ACHN (cell line): Measurements from ENCODE around the gene PPP1R1A.

Experiments used
- DNase-seq: peaks from one replicate; pipeline ENCODE4 v3.0.0-alpha.2; 2015
- in situ Hi-C: cut with HindIII; loops from 2 replicates; pipeline ENCODE4 v1.10.0; 2017; ENCODE audit warnings: low sequenced_read_pairs, low pct_ligation_motif_present, low pct_unique_long_range_greater_than_20kb

Gene PPP1R1A, protein sequence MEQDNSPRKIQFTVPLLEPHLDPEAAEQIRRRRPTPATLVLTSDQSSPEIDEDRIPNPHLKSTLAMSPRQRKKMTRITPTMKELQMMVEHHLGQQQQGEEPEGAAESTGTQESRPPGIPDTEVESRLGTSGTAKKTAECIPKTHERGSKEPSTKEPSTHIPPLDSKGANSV

DNA sequence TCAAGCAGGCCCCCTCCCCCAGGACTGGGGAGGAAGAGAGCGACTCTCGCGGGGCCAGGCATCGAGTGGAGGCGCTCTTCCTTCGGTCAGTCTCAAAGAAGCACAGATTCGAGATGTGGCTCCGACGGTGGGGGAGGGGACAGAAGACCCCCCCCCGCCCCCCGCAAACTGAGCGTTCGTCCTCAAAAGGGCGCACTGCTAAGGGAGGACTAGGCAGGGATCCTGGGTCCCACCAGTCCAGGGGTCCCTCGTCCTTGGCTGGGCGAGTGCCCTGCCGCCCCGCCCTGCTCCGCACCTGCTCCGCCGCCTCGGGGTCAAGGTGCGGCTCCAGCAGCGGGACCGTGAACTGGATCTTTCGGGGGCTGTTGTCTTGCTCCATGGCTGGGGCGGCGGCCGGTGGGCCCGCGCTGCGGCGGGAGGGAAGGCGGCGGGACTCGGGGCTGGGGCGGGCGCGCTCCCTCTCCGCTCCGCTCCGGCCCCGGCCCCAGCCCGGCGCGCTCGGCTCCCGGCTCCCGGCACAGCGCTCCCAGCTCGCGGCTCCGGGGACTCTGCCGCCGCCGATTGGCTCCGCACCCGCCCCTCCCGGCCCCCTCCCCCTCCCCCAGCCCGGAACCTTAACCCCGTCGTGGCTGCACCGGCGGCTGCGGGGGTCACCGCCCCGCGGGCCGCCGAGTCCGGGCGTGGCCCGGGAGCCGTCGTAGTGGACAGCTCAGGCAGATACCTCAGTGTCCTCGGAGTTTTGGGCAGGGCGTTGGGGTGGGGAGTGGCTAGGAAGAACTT is at the start of gene PPP1R1A:
TSS of gene PPP1R1A (minus strand) at position 550 of the 780 bp plus-strand sequence. CDS start at position 379, 171 bp downstream.
- peak; percentile 33 for DNase-seq

DNA sequence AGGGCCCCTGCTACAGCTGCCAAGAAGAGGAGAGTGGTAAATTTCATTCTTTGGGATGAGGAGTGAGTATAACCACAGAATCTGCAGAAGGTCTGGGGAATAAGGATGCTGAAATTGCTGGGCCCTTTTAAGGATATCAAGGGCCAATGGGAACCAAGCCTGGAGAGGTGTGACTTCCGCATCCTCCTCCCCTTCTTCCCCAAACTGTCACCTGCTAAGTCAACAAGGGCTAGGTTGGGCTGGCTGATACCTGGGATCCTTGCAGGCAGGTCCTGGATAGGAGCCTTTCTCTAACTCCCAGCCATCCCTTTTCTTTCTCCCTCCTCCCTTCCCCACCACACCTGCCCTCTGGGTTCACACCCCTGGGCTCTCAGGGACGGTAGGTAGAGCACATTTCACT is 46.3 kb upstream of the PPP1R1A start, which contains the start of gene LACRT:
TSS of gene LACRT (minus strand) at position 101 of the 400 bp plus-strand sequence. CDS start at position 47, 54 bp downstream.
- DNase-seq = no peak
- in situ Hi-C loops = no loop called here

More for the DNA sequence above, at the start of gene PPP1R1A:
- in situ Hi-C loops = no loop called here

DNA sequence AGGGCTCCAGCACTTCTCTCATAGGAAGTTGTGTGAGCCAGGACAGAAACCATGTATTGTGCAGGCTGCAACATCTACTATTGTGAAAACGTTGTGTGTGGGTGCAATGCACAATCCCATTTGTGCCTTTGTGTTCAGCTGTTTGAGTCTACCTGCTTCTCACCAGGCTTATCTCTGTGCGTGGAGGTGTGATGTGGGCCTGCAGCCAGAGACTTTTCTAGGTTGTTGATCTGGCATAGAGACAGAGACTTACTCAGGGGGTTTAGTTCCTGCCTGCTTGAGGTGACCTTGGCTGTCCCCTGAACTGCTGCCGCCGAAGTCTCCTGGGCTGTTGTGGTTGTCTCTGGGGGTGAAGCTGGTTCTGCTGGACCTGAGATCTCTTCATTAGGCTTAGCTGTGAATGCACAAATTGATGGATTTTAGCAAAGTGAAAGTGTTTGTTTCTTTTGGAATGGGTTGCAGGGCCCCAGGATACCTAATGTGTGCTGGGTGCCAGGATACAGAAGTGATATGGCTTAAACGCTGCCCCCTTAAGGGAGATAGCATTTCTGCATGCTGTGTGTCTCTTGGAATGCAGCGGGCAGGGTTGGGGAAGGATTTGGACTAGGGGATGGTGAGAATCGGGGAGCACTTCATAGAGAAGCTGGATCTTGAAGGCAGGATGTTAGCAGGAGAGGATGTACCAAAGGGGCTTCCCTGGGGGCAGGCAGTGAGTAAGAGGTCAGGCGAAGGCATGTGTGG is 43.7 kb upstream of the PPP1R1A start:
- in situ Hi-C loops = no loop called here
- peak; percentile 12 for DNase-seq

DNA sequence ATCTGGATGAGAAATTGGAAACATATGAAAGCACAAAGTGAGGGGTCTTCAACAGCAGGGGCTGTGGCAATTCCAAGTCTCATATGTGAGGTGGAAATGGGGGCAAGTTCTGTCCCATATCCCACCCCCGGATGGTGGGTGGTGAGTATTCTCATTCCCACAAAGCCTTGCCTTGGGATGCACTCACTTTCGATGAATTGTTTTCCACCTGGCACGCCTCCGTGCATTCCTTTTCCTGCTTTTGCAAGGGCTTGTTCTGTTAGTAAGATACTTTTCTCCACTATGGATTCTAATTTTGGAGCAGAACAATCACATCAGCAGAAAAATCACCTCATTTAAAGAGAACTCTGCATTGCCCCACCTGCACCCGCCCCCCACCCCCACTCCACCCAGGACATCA is 43.1 kb upstream of the PPP1R1A start:
- in situ Hi-C loops = no loop called here
- DNase-seq = no peak

DNA sequence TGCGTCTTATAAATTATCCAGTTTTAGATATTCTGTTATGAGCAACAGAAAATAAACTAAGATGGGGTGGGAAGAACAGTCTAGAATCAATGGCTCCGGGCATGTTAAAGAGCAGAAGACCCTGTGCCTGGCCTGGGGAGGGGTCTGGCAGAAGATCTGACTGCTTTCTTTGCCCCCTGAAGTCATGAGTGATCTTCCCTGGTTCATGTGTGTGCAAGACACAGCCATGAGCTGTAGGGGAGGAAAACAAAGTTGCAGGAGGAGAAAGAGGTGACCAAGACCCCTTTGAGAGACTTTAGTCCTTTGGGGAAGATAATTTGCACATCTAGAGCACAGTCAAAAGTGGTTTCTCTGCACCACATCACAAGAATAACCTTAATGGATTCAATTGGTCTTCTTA is 41.5 kb upstream of the PPP1R1A start:
- in situ Hi-C loops = no loop called here
- no peak for DNase-seq

DNA sequence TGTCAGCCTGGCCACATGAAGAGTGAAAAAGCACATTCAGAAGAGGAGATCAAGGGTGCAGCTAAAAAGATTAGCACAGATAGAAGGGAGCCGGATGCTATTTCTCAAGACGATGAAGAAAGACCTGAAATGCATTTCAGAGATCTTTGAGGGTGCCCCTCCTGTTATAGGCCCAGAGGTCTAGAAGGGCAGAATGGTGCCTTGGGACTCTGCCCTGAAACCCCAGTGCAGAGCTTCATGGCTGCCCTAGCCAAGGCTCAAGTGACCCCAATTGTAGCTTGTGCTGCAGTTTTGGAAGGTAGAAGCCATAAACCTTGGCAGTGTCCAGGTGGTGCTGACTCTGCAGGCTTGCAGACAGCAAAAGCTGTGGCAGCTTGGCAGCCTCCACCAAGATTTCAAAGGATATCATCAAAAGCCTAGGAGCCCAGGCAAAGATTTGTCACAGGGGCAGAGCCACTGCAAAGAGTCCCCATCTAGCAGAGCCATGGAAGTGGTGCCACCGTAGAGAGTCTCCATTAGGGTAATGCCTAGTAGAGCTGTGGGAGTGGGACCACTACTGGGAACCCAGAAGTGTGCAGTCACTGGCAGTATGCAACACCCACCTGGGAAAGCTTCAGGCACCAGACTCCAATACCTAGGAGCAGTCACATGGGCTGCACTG is 39.9 kb upstream of the PPP1R1A start:
- in situ Hi-C loops = no loop called here

DNA sequence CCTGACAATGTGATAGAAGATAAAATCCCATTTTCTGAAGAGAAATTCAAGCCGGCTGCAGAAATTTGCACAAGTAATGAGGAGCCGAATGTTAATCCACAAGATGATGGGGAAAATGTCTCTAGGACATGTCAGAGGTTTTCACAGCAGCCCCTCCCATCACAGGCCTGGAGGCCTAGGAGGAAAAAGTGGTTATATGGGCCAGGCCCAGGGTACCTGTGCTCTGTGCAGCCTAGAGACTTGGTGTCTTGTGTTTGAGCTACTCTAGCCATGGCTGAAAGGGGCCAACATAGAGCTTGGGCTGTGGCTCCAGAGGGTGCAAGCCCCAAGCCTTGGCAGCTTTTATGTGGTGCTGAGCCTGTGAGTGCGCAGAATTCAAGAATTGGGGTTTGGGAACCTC is 38.8 kb upstream of the PPP1R1A start:
- in situ Hi-C loops = no loop called here
- DNase-seq = no peak

More for the DNA sequence above, 39.9 kb upstream of the PPP1R1A start:
- DNase-seq = no peak

DNA sequence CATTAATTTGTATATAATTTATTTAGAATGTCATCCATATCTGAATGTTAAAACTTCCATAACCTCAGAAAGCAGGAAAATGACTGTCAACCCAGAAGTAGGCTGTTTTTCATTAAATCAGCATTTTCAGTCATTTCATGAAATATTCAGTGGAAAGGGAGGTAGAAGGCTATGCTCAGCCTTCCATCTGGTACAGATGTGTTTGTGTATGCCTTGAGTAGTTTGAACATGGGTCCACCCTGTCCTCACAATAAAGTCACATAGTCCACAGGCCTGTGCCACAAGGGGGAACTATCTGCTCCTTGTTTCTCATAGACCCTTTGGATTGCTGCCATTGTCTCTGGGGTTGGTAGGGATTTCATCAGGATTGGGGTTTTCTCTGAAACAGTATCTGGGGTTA is 37.1 kb upstream of the PPP1R1A start:
- no peak for DNase-seq
- in situ Hi-C loops = no loop called here

DNA sequence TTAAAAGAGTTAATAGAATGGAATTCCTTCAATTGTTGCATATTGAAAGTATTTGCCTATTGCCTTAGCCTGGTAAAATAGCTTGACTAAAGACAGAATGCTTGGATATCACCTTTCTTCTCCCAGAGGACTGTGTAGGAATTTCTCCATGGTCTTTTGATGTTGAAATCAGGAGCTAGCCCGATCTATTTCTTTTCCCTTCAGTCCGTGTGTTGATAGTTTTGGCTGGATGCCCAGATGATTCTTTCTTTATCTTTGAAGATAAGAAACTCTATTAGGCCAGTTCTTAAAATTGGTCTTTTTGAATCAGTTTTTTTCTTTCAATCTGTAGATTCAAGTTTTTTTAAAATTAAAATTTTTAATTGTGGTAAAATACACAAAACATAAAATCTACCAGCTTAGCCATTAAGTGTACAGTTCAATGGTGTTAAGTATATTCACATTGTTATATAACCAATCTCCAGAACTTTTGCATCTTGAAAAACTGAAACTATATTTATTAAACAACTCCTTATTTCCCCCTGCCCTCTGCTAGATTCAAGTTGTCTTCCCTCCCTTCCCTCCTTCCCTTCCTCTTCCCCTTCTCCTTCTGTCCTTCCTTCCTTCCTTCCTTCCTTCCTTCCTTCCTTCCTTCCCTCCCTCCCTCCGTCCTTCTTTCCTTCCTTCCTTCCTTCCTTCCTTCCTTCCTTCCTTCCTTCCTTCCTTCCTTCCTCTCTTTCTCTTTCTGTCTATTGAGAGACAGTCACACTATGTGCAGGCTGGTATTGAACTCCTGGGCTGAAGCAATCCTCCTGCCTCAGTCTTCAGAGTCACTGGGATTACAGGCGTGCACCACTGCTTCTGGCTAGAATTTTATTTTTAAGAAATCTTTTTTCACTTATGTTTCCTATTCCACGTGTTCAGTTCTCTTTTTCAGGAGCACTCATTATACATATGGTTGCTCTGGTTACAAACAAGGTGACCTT is 36.1 kb upstream of the PPP1R1A start:
- in situ Hi-C loops = no loop called here
- DNase-seq = no peak

DNA sequence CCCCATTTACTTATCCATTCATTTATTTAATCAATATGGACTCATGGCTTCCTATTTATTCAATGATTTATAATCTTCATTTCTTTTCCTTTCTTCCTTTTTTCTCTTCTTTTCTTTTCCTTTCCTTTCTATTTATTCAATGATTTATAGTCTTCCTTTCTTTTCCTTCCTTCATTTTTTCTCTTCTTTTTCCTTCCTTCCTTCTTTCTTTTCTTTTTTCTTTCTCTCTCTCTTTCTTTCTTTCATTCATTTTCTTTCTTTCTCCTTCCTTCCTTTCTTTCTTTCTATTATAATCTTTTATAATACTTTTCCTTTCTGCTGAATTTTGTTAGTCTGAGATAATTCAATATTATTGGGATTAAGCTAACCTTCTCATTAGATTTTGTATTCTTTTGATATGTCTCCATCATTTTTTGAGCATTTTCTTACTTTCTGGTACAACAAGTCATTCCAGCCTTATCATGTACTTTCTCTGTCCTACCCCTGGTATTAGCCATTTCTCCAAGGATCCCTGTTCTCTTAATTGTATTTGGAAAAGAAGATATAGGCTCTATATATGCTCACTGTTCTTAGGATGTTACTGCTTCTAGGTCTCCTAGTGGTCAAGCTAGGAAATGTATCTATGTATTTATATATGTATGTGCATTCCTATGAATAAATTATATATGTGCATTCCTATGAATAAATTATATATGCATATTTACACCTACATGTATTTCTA is 34.2 kb upstream of the PPP1R1A start:
- peak; percentile 19 for DNase-seq
- in situ Hi-C loops = no loop called here

DNA sequence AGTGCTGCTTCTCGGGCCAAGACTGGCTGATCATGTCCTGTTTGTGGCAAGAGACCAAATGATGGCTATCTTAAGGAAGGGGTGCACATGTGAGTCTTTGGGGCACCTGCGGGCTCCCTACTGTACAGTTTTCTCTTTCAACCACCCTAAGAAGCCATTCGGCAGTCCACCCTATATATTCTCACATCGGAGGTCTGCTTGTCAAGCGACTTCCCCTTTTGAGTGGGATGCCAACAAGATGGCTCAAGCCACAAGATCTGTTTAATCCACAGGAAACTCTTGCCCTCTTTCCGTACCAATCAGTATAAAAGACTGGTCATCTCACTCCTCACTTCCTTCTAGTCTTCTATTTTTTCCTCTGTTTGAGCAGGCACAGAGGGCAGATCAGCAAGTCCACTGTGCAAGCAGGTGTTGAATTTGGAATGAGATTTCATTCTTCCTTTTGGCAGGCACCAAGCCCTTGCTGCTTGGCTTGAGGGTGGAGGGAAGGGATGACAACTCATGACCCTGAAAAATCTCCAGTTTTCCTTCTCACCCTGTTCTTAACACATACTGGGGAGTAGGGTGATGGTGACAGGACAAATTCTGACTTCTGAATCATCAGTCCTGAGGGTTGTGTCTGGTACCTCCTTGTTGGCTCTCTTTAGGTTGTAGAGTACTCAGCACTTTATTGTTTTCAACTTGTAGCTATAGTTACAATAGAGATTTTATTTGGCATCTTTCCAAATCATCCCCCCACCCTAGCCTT is 28.6 kb upstream of the PPP1R1A start:
- in situ Hi-C loops = no loop called here
- DNase-seq = no peak

DNA sequence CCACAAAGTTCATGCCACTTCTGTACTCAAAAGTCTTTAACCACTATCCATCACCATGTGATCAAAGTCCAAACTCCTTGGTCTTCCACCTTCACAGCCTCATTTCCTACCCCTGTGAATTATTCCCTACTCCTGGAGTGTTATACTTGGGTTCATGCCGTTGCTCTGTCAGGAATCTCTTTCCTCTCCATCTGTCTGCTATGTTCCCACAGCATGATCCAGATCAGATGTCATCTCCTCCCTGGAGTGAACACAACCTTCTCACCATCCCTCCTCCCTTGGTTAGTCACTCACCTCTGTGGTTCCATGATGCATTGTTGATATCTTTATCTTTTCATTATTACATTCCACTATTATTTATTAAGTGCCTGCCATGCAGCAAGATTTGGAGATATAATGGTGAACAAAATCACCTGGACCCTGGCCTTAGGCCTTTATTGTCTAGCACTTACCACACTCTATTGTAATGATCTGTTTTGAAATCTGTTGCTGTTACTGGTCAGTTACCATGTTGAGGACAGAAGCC is 23.8 kb upstream of the PPP1R1A start:
- DNase-seq = no peak
- in situ Hi-C loops = no loop called here

DNA sequence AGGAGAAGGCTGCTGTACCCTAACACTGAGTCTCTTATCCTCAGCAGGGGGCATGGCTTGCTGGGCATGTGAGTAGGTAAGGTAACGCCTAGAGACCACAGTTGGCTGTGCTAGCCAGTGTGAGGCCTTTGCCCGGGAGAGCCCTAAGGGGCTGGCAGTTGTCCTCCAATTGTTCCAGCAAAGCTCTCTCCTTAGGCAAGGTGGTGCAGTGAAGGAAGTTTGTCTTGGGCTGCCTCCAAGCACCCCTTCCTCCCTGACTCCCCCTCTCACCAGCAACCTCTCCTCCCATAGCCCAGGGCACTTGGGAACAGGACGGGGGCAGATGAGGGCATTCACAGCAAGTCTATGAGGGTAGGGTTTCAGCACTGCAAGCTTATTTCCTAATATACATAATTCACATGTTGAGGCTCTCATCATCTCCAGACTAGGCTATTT is 23.3 kb upstream of the PPP1R1A start:
- in situ Hi-C loops = no loop called here
- no peak for DNase-seq

DNA sequence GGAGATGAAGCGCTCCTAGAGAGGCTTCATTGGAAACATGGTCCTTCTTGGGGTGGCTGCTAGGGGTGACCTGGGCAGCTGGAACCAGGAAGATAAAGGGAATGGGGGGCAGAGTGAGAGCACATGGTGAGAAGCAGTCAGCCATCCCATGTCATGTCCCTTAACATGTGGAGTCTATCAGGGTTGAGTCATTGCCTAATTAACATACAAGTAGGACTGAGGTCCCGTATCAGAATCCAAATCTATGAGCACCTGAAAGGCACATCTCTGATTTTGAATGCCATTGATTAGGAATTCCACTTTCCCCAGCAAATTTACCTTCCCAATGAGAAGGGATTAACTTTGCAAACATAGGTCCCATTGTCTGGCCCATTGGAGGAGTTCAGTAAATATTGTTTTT is 20.3 kb upstream of the PPP1R1A start:
- no peak for DNase-seq
- in situ Hi-C loops = no loop called here

DNA sequence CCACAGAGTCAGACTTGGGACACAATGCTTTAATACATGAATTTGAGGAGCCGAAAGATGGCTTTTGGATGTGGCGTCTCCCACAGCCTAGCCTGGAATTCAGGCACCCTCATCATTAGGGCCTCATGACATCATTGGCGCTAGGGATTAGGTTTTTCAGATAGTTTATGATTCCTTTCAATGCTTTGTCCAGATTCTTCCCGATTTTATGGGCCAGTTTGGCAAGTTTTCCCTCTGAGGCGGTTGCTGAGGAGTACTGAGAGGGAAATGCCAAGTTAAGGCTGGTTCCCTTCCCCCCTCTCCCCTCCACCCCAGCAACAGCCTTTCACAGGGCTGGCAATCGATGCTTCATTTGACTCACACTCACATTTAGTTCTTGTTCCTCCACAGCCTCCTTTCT is 19.7 kb upstream of the PPP1R1A start:
- DNase-seq = no peak
- in situ Hi-C loops = no loop called here

DNA sequence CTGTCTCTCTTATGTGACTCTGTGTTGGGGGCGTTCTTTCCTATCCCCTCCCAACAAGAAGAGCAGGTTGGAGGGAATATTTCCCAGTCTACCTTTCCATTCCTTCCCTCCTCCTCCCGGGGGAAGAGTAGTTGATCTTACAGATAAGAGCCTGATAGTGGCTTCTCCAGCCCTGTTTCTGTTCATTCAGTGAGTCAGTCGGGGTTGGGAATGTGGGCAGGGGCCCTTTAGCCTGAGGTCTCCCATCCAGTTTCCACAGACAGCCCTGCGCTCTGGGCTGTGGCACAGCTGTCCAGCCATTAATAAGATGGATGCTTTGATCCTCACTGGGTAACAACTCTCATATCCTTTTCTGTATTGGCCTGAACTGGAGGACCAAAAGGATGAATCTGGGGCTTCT is 18.1 kb upstream of the PPP1R1A start:
- DNase-seq = no peak
- in situ Hi-C loops = no loop called here
